Keratinocyte (primary cell): Measurements from ENCODE around the gene ADAMTSL3. TPM values are rescaled to one million over a fixed set of nuclear protein-coding genes. Genes with fewer than 3 reads are reported as not detected.
"Not testable (repeated sequence)": the region's sequence is repeated elsewhere in the genome, so short reads cannot be mapped to it uniquely, and the experiment has no call there.

Experiments
- DNase-seq: peaks from one replicate; pipeline ENCODE4 v3.0.0-alpha.2; 2011; ENCODE audit warnings: low read depth, missing footprints, low spot score
- FAIRE-seq: peaks from 2 replicates; lab custom pipeline; 2011; peaks lifted over from hg19 to GRCh38; lab: Jason Lieb, UNC
- H2AFZ ChIP-seq: 2 replicates; pipeline ENCODE4 v1.6.0; 2012; ENCODE audit warnings: low read length, control low read depth, inconsistent platforms; ENCODE audit not compliant: control insufficient read depth
- H3K27ac ChIP-seq: 2 replicates; pipeline ENCODE4 v1.5.1; 2011; ENCODE audit warnings: low read length; ENCODE audit not compliant: control insufficient read depth, insufficient read depth
- H3K27me3 ChIP-seq: 3 replicates; pipeline ENCODE4 v1.6.0; 2011; ENCODE audit warnings: low read length; ENCODE audit not compliant: control insufficient read depth, insufficient read depth; ENCODE audit errors: extremely low read depth
- H3K36me3 ChIP-seq, 2 experiments: 2 replicates in 1 of 2; 3 replicates in 1 of 2; pipeline ENCODE4 v1.5.1; 2011; ENCODE audit warnings: low read length in 2 of 2, mild to moderate bottlenecking in 1 of 2; ENCODE audit not compliant: control insufficient read depth in 2 of 2, insufficient read depth in 2 of 2; ENCODE audit errors: extremely low read depth in 1 of 2
- H3K4me1 ChIP-seq: 3 replicates; pipeline ENCODE4 v1.5.1; 2011; ENCODE audit warnings: low read length; ENCODE audit not compliant: control insufficient read depth, insufficient read depth; ENCODE audit errors: extremely low read depth
- H3K4me2 ChIP-seq: 3 replicates; pipeline ENCODE4 v1.6.0; 2011; ENCODE audit warnings: low read depth, low read length; ENCODE audit not compliant: control insufficient read depth, insufficient read depth; ENCODE audit errors: extremely low read depth
- H3K4me3 ChIP-seq, 3 experiments: fragments of 200-600 bp in 1 of 3; sonication (generic) in 1 of 3; 2 replicates in 2 of 3; 3 replicates in 1 of 3; pipeline ENCODE4 v1.5.1; 2011 to 2016; ENCODE audit warnings: low read length in 3 of 3, mild to moderate bottlenecking in 3 of 3, control low read depth in 2 of 3, inconsistent platforms in 1 of 3, low read depth in 1 of 3, mixed read lengths in 1 of 3, mixed run types in 1 of 3, moderate library complexity in 1 of 3; ENCODE audit not compliant: control insufficient read depth in 2 of 3, insufficient read depth in 2 of 3; ENCODE audit errors: extremely low read depth in 1 of 3
- H3K79me2 ChIP-seq: 2 replicates; pipeline ENCODE4 v1.6.0; 2012; ENCODE audit warnings: low read length; ENCODE audit not compliant: control insufficient read depth, insufficient read depth
- H3K9ac ChIP-seq: 3 replicates; pipeline ENCODE4 v1.6.0; 2011; ENCODE audit warnings: low read length; ENCODE audit not compliant: control insufficient read depth, insufficient read depth; ENCODE audit errors: extremely low read depth
- H3K9me1 ChIP-seq: 3 replicates; pipeline ENCODE4 v1.6.0; 2011; ENCODE audit warnings: low read length; ENCODE audit not compliant: control insufficient read depth, insufficient read depth; ENCODE audit errors: extremely low read depth
- H3K9me3 ChIP-seq: 2 replicates; pipeline ENCODE4 v1.5.1; 2012; ENCODE audit warnings: low read depth, low read length; ENCODE audit not compliant: control insufficient read depth
- H4K20me1 ChIP-seq: 3 replicates; pipeline ENCODE4 v1.6.0; 2011; ENCODE audit warnings: low read length; ENCODE audit not compliant: control insufficient read depth, insufficient read depth; ENCODE audit errors: extremely low read depth
- EZH2 ChIP-seq: IDR thresholded peaks from one replicate; pipeline ENCODE4 v1.6.1; 2012; ENCODE audit warnings: inconsistent platforms, mild to moderate bottlenecking, low read length, moderate library complexity
- dilution Hi-C: fragments of 300-500 bp; cut with MboI; formaldehyde crosslinking; loops from one replicate; pipeline ENCODE4 v1.7.0; 2020; ENCODE audit warnings: low sequenced_read_pairs; ENCODE audit not compliant: extremely low pct_ligation_motif_present
- polyA plus RNA-seq, 5 experiments: library from polyadenylated mRNA; depleted of rRNA in 3 of 5; stranded (reverse) in 3 of 5; stranded (forward) in 1 of 5; unstranded in 1 of 5; fragments of >200 nt; gene quantifications; 1 replicate in 1 of 5; 2 replicates in 3 of 5; 3 replicates in 1 of 5; pipeline versions ENCODE4 v1.2.1 to v1.2.3, GENCODE V29; 2011 to 2012; ENCODE audit warnings: missing spikeins in 2 of 5, low read depth in 1 of 5, low replicate concordance in 1 of 5
- TF ChIP-seq, protein P1 (sequence below), 3 experiments: IDR thresholded peaks in 1 of 3; conservative IDR thresholded peaks in 1 of 3; optimal IDR thresholded peaks in 1 of 3; 2 replicates in 2 of 3; 3 replicates in 1 of 3; pipeline versions ENCODE3 to v1.5.1; 2011; ENCODE audit warnings: low read length in 3 of 3, mild to moderate bottlenecking in 3 of 3, moderate library complexity in 2 of 3, control low read depth in 1 of 3, inconsistent platforms in 1 of 3; ENCODE audit not compliant: insufficient read depth in 2 of 3; ENCODE audit errors: extremely low read depth in 1 of 3

Gene ADAMTSL3
- polyA plus RNA-seq, 1 donor (not counting 4 experiments of a cell fraction or from before 2014, with no cell fraction given) = 0.01 TPM

DNA sequence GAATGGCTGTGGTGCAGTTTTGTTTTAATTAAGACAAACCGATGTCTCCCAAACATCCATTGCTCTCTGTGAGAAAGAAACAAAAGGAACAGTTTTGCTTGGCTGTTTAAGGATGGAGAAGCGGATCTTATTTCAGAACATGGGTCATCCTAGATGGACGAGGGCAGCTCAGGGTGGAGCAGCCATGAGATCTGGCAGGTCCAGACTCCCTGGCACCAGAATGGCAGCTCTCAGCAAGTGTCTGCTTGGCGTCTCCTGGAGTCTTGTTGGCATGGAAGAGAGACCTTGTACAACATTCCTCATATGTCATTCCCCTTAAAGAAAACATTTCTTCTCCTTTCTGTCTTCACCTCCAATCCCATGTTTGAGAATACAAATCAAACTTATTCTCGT, 93.8 kb downstream of the ADAMTSL3 start:
- no peak for DNase-seq
- TF ChIP-seq, protein P1, sequence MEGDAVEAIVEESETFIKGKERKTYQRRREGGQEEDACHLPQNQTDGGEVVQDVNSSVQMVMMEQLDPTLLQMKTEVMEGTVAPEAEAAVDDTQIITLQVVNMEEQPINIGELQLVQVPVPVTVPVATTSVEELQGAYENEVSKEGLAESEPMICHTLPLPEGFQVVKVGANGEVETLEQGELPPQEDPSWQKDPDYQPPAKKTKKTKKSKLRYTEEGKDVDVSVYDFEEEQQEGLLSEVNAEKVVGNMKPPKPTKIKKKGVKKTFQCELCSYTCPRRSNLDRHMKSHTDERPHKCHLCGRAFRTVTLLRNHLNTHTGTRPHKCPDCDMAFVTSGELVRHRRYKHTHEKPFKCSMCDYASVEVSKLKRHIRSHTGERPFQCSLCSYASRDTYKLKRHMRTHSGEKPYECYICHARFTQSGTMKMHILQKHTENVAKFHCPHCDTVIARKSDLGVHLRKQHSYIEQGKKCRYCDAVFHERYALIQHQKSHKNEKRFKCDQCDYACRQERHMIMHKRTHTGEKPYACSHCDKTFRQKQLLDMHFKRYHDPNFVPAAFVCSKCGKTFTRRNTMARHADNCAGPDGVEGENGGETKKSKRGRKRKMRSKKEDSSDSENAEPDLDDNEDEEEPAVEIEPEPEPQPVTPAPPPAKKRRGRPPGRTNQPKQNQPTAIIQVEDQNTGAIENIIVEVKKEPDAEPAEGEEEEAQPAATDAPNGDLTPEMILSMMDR (optimal IDR thresholded peaks at IDR 0.05 in 1 of 3, IDR thresholded peaks at IDR 0.05 in 1 of 3, conservative IDR thresholded peaks at IDR 0.05 in 1 of 3; ENCODE audit: extremely low read depth in 1 of 3, insufficient read depth in 2 of 3, low read length in 3 of 3) = no peak
- no peak for TF ChIP-seq EZH2
- dilution Hi-C loops = no loop called here
- Histone ChIP-seq H3K9ac (no peak overlapping the region), H3K27ac (no peak overlapping the region), H3K9me3 (no peaks in the 10 kb centered on the region), H3K79me2 (no peaks in the 10 kb centered on the region), H3K4me1 (no peaks in the 10 kb centered on the region), H3K4me2 (no peak overlapping the region), H3K36me3 (no peaks in the 10 kb centered on the region), H4K20me1 (no peaks in the 10 kb centered on the region), H2AFZ (no peak overlapping the region), H3K27me3 (no peaks in the 10 kb centered on the region), H3K4me3 (no peak overlapping the region), H3K9me1 (no peaks in the 10 kb centered on the region)
- FAIRE-seq = no peak

DNA sequence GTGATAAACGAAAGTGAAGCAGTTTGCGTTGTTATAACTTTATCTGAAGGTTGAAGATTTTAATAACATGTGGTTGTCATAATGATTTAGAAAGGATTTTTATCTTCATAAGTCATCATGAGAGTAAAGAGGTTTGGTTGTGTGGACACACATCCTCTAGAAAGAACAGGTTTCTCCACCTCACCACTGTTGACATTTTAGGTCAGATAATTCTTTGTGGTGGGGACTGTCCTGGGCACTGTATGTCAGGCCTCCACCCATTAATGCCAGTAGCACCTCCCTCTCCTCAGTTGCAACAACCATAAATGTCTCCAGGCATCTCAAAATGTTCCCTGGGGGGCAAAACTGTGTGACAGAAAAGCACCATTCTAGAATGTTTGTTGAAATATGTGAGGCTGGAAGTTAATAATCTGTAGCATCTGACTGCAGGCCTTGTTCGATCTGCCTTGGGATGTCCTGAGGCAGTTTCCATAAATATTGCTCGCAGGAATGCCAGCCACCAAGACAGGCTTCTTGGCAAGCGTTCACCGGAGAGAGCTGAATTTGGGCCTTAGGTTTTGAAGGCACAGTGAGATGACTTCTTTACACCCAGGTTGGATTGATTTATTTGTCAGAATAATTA, 100.1 kb downstream of the ADAMTSL3 start:
- no peak for TF ChIP-seq EZH2
- TF ChIP-seq, protein P1 (optimal IDR thresholded peaks at IDR 0.05 in 1 of 3, IDR thresholded peaks at IDR 0.05 in 1 of 3, conservative IDR thresholded peaks at IDR 0.05 in 1 of 3; ENCODE audit: extremely low read depth in 1 of 3, insufficient read depth in 2 of 3, low read length in 3 of 3) = no peak
- DNase-seq (no peak), FAIRE-seq (peak; percentile 23)
- H3K79me2 ChIP-seq = no peaks in the 10 kb centered on the region
- no peak overlapping the region for H3K4me2 ChIP-seq
- no peaks in the 10 kb centered on the region for H3K27me3 ChIP-seq
- H3K9ac ChIP-seq = no peak overlapping the region
- dilution Hi-C loops = no loop called here
- peaks cover 2% of the 10 kb centered on the region for H3K9me3 ChIP-seq
- no peaks in the 10 kb centered on the region for H3K36me3 ChIP-seq
- H4K20me1 ChIP-seq = no peaks in the 10 kb centered on the region
- no peak overlapping the region for H3K27ac ChIP-seq
- no peak overlapping the region for H2AFZ ChIP-seq
- no peaks in the 10 kb centered on the region for H3K9me1 ChIP-seq
- H3K4me3 ChIP-seq = no peak overlapping the region
- no peaks in the 10 kb centered on the region for H3K4me1 ChIP-seq

DNA sequence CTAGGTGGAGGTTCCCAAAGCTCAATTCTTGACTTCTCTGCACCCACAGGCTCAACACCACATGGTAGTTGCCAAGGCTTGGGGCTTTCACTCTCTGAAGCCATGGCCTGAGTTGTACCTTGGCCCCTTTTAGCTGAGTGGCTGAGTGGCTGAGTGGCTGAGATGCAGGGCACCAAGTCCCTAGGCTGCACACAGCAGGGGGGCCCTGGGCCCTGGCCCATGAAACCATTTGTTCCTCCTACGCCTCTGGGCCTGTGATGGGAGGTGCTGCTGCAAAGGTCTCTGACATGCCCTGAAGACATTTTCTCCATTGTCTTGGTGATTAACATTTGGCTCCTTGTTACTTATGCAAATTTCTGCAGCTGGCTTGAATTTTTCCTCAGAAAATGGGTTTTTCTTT, 103.4 kb downstream of the ADAMTSL3 start:
- H2AFZ ChIP-seq, FAIRE-seq, H3K4me3 ChIP-seq, H3K4me1 ChIP-seq, H3K79me2 ChIP-seq, H3K9me1 ChIP-seq, DNase-seq, dilution Hi-C loops, H4K20me1 ChIP-seq, H3K4me2 ChIP-seq, H3K9ac ChIP-seq, H3K27me3 ChIP-seq, H3K9me3 ChIP-seq, H3K27ac ChIP-seq, H3K36me3 ChIP-seq: not testable (repeated sequence)
